ENCODE results near the gene LKAAEAR1.

The LKAAEAR1 gene

GRCh38 chr20:64065062-64065973 is 18.9 kb downstream of the LKAAEAR1 start:
- no peak for DNase-seq

GRCh38 chr20:64064145-64064698 is 20.0 kb downstream of the LKAAEAR1 start:
- no peak for DNase-seq

DNA sequence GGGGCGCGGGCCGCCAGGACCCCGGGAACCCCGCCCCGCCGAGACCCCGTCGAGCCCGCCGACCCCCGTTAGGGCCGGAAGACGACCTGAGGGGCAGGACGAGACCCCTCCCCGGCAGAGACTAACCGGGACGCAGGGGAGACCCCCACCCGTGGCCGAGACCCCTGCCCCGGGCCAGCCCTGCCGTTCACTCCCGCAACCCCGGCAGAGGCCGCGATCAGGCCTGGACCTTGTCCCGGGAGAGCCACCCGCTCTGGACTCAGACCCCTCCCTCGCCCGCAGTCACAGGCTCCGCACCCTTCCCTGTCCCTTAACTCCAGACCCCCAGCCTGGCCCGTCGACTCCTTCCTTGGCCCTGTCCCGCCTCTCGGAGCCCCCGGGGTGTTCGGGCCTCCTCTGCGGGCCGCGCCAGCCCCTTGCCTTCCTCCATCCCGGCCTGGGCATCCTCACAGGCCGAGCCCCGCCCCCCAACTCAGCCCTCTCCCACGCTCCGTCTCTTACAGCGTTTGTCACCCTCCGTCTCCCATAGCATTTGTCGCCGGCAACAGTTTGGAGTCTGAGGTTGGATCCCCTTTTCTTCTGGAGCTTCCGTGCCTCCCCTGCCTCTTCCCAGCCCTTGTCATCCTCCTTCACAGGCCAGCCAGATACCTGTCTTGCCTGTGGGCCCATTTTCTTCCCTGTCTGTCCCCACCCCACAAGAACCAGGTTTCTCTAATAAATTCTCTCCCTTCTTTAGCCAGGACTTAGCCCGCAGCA is 20.6 kb downstream of the LKAAEAR1 start:
- no peak for DNase-seq

DNA sequence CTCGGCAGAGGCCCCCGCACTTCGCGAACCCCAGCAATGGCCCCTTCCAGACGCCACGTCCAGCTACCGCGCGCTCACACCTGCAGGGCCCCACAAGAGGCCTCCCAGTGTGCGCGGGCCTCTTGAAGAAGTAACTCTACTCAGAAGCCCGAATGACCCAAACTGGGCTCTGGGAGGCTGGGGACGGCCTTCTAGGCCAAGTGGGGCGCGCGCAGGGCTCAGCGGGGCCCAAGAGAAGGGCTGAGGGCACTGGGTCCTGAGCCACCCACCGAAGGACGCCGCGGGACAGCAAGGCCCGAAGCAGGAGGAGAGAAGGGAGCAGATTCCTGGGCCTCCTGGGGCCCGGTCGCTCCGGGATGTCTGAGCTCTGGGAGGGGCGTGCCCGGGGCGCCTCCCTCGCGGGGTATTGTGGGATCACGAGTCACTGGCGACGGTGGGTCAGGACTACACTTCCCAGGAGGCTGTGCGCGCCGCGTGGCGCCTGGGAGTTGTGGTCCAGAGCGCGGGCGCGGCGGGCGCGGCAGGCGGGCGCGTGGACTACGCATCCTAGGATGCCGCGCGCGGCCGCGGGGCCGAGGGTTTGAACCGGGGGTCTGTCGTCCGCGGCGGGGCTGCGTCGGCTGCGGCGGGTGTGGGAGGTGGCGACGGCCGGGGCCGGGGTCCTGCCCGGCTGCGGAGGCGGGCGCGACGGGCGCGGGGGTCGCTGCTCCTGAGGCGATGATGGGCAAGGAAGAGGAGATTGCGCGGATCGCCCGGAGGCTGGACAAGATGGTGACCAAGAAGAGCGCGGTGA is 21.4 kb downstream of the LKAAEAR1 start, which contains the start of gene TCEA2:
Gene TCEA2 (plus strand): TSS at position 603 of the 793 bp plus-strand sequence. CDS start 115 bp downstream, at position 718.
- DNase-seq = peak; percentile 94

- DNase-seq = no peak
Observed at GRCh38 chr20:64062276-64062595, 22.0 kb downstream of the LKAAEAR1 start.

DNA sequence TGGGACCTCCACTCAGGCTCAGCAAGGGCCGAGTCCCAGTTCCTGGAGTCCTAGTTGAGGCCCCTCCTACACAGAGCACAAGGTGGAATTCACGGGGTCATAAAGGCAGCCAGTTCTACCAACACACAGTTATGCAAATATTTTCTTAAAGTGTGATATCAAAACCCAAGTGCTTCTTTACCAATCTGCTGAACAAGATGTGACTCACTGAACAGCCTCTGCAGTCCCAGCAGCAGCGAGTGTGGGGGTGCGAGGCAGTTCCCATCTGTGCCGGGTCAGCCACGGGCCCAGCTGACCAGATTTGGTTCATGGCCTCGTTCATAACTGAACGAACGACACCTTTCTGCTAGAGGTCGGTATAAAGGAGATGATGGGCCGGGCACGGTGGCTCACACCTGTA is 25.7 kb downstream of the LKAAEAR1 start:
- DNase-seq = no peak

DNA sequence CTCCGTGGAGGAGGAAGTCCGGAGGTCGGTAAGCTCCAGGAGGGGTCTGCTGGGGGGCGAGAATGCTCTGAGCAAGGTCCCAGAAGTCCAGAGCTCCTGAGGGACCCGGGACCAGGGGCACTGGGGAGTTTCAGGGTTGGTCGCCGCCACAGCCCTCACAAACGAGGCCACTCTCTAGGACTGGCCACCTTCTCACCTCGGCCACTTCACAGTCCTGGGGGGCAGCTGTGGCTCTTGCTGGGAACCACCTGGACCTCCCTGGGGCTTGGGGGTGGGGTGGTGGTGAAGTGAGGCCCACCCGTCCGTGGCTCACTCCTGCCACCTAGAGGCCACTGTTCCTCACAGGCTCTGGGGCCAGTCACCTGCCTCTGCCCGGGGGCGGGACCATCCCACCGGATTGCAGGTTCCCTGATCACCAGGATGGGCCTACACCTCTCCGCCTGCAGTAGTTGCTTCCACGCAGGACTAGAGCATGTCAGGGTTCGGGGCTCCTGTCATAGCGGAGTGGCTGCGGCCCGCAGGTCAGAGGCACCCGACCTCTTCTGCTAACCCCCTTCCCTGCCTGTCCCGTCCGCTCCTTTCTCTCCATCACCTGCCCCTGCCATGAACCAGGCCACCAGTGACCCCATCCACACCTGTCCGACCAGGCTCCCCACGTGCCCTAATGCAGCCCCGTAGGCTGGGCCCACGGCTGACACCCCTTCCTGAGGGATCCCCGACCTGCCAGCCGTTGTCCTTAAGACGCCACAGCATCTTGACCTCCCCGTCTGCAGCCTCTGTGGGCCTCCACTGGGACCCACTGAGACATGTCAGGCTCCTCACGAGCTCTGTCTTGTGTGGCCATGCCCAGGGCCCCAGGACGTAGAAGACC is 26.3 kb downstream of the LKAAEAR1 start:
- peak; percentile 35 for DNase-seq

GRCh38 chr20:64056889-64057627 is 27.1 kb downstream of the LKAAEAR1 start:
- no peak for DNase-seq

- no peak for DNase-seq
Observed at GRCh38 chr20:64056639-64056888, 27.6 kb downstream of the LKAAEAR1 start.

- no peak for DNase-seq
Observed at GRCh38 chr20:64055893-64056638, 28.1 kb downstream of the LKAAEAR1 start.

- no peak for DNase-seq
Observed at GRCh38 chr20:64055396-64055892, 28.8 kb downstream of the LKAAEAR1 start.

- DNase-seq = no peak
Observed at GRCh38 chr20:64053841-64054661, 30.1 kb downstream of the LKAAEAR1 start.

GRCh38 chr20:64052987-64053840 is 31.0 kb downstream of the LKAAEAR1 start:
- no peak for DNase-seq

GRCh38 chr20:64052326-64052722 is 31.9 kb downstream of the LKAAEAR1 start:
- DNase-seq = no peak

GRCh38 chr20:64051561-64052325 is 32.5 kb downstream of the LKAAEAR1 start:
- no peak for DNase-seq

GRCh38 chr20:64051033-64051452 is 33.2 kb downstream of the LKAAEAR1 start:
- DNase-seq = no peak

- DNase-seq = no peak
Observed at GRCh38 chr20:64050261-64051032, 33.8 kb downstream of the LKAAEAR1 start.
